Caco-2 (cell line): ENCODE results near the gene CDRT4. TPM values are rescaled to one million over a fixed set of nuclear protein-coding genes. Genes with fewer than 3 reads are reported as not detected.

ENCODE experiments used
- BruUV-seq: library from RNA; stranded (reverse); fragments of 400-500 nt; replicated peaks from 2 replicates; lab custom pipeline; 2021; lab: Mats Ljungman, UMichigan
- CTCF ChIA-PET: fragments of 300-600 bp; sonication (Branson Sonifier 250); formaldehyde crosslinking; loops from one replicate; lab custom pipeline; 2022; ENCODE audit warnings: antibody characterized with exemption; lab: Charles Lee
- POLR2A ChIA-PET: fragments of 300-600 bp; sonication (Branson Sonifier 250); formaldehyde crosslinking; loops from one replicate; lab custom pipeline; 2022; ENCODE audit warnings: antibody characterized with exemption; lab: Charles Lee
- DNase-seq, 2 experiments: peaks; one replicate each; pipeline versions ENCODE4 v3.0.0 to v3.0.0-alpha.2; 2020 to 2022
- H3K27me3 ChIP-seq: replicated peaks from 2 replicates; pipeline ENCODE4 v1.6.0; 2011; ENCODE audit warnings: low read length; ENCODE audit not compliant: control insufficient read depth, insufficient read depth
- H3K36me3 ChIP-seq: 2 replicates; pipeline ENCODE4 v1.5.1; 2011; ENCODE audit warnings: low read length; ENCODE audit not compliant: control insufficient read depth, insufficient read depth
- H3K4me1 ChIP-seq: fragments of 250-450 bp; sonication (Bioruptor Pico); 2 replicates; pipeline ENCODE4 v1.5.1; 2020; ENCODE audit warnings: mild to moderate bottlenecking
- H3K4me3 ChIP-seq: 2 replicates; pipeline ENCODE4 v1.5.1; 2011; ENCODE audit warnings: low read depth, mild to moderate bottlenecking, control low read depth, low read length
- H3K9me3 ChIP-seq: fragments of 250-450 bp; sonication (Bioruptor Pico); 2 replicates; pipeline ENCODE4 v1.5.1; 2020; ENCODE audit warnings: mild to moderate bottlenecking, moderate library complexity
- H3K27ac Mint-ChIP-seq: one replicate; pipeline ENCODE4 v1.8.0; 2022; ENCODE audit warnings: mixed read lengths; ENCODE audit not compliant: unreplicated experiment
- H3K27me3 Mint-ChIP-seq: one replicate; pipeline ENCODE4 v1.8.0; 2022; ENCODE audit warnings: mixed read lengths; ENCODE audit not compliant: insufficient read depth, unreplicated experiment
- H3K36me3 Mint-ChIP-seq: one replicate; pipeline ENCODE4 v1.8.0; 2022; ENCODE audit warnings: mild to moderate bottlenecking, mixed read lengths; ENCODE audit not compliant: insufficient read depth, unreplicated experiment
- H3K4me1 Mint-ChIP-seq: one replicate; pipeline ENCODE4 v1.8.0; 2022; ENCODE audit warnings: low read depth, mixed read lengths; ENCODE audit not compliant: unreplicated experiment
- H3K4me3 Mint-ChIP-seq: one replicate; pipeline ENCODE4 v1.8.0; 2022; ENCODE audit warnings: mild to moderate bottlenecking, moderate library complexity, mixed read lengths; ENCODE audit not compliant: unreplicated experiment
- H3K9me3 Mint-ChIP-seq: one replicate; pipeline ENCODE4 v1.8.0; 2022; ENCODE audit warnings: mixed read lengths; ENCODE audit not compliant: unreplicated experiment
- intact Hi-C: fragments of 100-400 bp; cut with micrococcal nuclease; formaldehyde crosslinking; loops from one replicate; pipeline ENCODE4 v1.10.0; 2022; ENCODE audit not compliant: unreplicated experiment
- total RNA-seq: library from RNA; stranded (reverse); gene quantifications from 2 replicates; pipeline ENCODE4 v1.2.3, GENCODE V29; 2022
- TF ChIP-seq, protein P1 (sequence below), 2 experiments: fragments of 200-600 bp in 1 of 2; IDR thresholded peaks; 1 replicate in 1 of 2; 2 replicates in 1 of 2; pipeline versions ENCODE4 v1.5.1 to v1.8.0; 2011 to 2022; ENCODE audit warnings: antibody characterized with exemption in 1 of 2, control low read depth in 1 of 2, inconsistent platforms in 1 of 2, low read depth in 1 of 2, low read length in 1 of 2, mild to moderate bottlenecking in 1 of 2, moderate library complexity in 1 of 2; ENCODE audit not compliant: insufficient read depth in 1 of 2, severe bottlenecking in 1 of 2, unreplicated experiment in 1 of 2

Gene CDRT4
- total RNA-seq, 1 experiment from 2014 or later, result 6.3 TPM

DNA sequence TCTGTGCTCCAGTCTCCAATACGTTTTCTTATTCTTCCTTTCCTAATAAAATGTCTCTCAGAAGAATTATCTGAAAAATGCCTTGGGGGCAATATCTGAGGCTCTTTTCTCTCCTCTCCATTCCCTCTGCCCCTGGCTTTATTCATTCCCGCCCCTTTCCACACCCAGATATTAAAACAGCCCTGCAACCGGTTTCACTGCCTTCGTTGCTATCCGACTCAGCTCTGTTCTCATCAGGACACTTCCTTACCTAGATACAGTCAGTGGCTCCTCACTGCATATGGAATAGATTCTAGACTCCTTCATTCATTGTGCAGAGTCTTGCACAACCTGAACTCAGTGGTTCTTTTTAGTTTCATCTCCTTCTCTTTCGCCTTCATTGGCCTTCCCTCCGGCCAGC lies 74.0 kb downstream of the CDRT4 start:
- Mint-ChIP-seq H3K4me1 (no peaks in the 10 kb centered on the region), H3K4me3 (no peak overlapping the region), H3K27me3 (no peaks in the 10 kb centered on the region), H3K36me3 (no peaks in the 10 kb centered on the region), H3K9me3 (no peaks in the 10 kb centered on the region), H3K27ac (no peak overlapping the region)
- no peaks in the 10 kb centered on the region for H3K9me3 ChIP-seq
- no peaks in the 10 kb centered on the region for H3K4me1 ChIP-seq
- H3K36me3 ChIP-seq, result no peaks in the 10 kb centered on the region
- CTCF ChIA-PET, result no interaction called here
- no peak for DNase-seq
- TF ChIP-seq, protein P1, sequence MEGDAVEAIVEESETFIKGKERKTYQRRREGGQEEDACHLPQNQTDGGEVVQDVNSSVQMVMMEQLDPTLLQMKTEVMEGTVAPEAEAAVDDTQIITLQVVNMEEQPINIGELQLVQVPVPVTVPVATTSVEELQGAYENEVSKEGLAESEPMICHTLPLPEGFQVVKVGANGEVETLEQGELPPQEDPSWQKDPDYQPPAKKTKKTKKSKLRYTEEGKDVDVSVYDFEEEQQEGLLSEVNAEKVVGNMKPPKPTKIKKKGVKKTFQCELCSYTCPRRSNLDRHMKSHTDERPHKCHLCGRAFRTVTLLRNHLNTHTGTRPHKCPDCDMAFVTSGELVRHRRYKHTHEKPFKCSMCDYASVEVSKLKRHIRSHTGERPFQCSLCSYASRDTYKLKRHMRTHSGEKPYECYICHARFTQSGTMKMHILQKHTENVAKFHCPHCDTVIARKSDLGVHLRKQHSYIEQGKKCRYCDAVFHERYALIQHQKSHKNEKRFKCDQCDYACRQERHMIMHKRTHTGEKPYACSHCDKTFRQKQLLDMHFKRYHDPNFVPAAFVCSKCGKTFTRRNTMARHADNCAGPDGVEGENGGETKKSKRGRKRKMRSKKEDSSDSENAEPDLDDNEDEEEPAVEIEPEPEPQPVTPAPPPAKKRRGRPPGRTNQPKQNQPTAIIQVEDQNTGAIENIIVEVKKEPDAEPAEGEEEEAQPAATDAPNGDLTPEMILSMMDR (IDR thresholded peaks at IDR 0.05; ENCODE audit: insufficient read depth in 1 of 2, low read depth in 1 of 2, low read length in 1 of 2, severe bottlenecking in 1 of 2, unreplicated experiment in 1 of 2), result no peak
- no peak overlapping the region for H3K4me3 ChIP-seq
- intact Hi-C loops, result no loop called here
- no TSS peak for BruUV-seq
- H3K27me3 ChIP-seq, result no peaks in the 10 kb centered on the region
- POLR2A ChIA-PET, result no interaction called here

DNA sequence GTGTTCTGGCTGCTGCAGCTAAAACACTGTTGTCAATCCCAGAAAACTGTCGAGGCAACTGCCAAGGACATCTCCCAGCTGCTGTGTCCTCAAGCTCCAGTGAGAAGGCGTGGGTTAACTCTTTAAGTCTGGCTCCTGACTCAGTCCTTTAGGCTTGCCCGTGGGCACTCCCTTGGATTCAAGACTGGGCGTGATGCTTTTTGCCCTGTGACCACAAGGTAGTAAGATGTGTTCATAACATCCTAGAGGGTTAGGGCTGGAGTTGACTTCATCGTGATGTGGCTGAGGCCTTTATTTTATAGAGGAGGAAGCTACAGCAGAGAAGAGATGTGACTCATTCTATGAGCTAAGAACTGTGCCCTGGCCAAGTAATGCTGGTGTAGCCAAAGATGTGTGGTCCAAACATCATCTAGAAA lies 75.1 kb downstream of the CDRT4 start:
- H3K27ac Mint-ChIP-seq, result no peak overlapping the region
- no peak overlapping the region for H3K4me3 Mint-ChIP-seq
- H3K4me1 Mint-ChIP-seq, result no peaks in the 10 kb centered on the region
- intact Hi-C loops, result no loop called here
- Histone ChIP-seq H3K4me1 (no peaks in the 10 kb centered on the region), H3K36me3 (no peaks in the 10 kb centered on the region), H3K9me3 (no peaks in the 10 kb centered on the region), H3K4me3 (no peak overlapping the region), H3K27me3 (no peaks in the 10 kb centered on the region)
- H3K36me3 Mint-ChIP-seq, result no peaks in the 10 kb centered on the region
- no TSS peak for BruUV-seq
- DNase-seq, result no peak
- ChIA-PET CTCF (no interaction called here), POLR2A (no interaction called here)
- TF ChIP-seq, protein P1 (IDR thresholded peaks at IDR 0.05; ENCODE audit: insufficient read depth in 1 of 2, low read depth in 1 of 2, low read length in 1 of 2, severe bottlenecking in 1 of 2, unreplicated experiment in 1 of 2), result no peak
- no peaks in the 10 kb centered on the region for H3K27me3 Mint-ChIP-seq
- H3K9me3 Mint-ChIP-seq, result no peaks in the 10 kb centered on the region

DNA sequence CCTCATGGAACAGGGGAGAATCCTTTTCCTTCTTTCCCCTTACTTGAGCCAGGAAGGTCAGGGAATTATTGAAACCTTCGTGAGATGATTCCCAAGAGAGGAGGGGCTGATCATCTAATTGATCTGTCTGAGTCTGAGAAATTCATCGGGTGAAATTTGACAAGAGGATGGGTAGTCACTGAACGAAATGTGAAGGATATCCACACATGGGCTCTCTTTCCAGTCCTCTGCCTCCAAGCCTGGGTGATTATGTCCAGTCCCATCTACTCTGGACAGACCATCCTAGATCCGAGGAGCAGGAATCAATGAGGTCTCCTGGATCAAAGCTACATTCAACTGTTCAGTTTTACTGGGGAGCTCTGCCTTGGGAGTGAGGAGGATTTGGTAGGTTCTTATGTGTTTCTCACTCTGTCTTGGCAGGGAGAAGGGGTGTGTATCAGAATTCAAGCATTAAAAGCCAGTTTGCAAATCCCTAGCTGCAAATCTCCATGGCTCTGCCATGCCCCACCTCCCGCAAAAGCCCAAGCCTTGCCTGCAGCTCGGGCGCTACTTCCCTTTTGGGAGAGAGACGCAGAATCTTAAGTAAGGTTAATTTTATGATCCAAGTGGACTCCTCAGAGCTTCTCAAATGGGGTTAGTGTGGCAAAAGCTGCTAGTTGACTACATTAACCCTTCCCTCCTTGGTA lies 78.9 kb downstream of the CDRT4 start:
- Mint-ChIP-seq H3K4me1 (no peaks in the 10 kb centered on the region), H3K9me3 (no peaks in the 10 kb centered on the region), H3K36me3 (no peaks in the 10 kb centered on the region), H3K27ac (no peak overlapping the region), H3K27me3 (no peaks in the 10 kb centered on the region), H3K4me3 (no peak overlapping the region)
- BruUV-seq, result no TSS peak
- intact Hi-C loops, result no loop called here
- Histone ChIP-seq H3K36me3 (no peaks in the 10 kb centered on the region), H3K27me3 (no peaks in the 10 kb centered on the region), H3K4me1 (no peaks in the 10 kb centered on the region), H3K4me3 (no peak overlapping the region), H3K9me3 (no peaks in the 10 kb centered on the region)
- TF ChIP-seq, protein P1 (IDR thresholded peaks at IDR 0.05; ENCODE audit: insufficient read depth in 1 of 2, low read depth in 1 of 2, low read length in 1 of 2, severe bottlenecking in 1 of 2, unreplicated experiment in 1 of 2), result no peak
- DNase-seq, result no peak
- POLR2A ChIA-PET, result no interaction called here
- CTCF ChIA-PET, result no interaction called here
